ENCODE results near the gene REC8.

Gene REC8

GRCh38 chr14:24204163-24205146 is 32.6 kb downstream of the REC8 start:
- H3K4me3 ChIP-seq (ENCODE audit: control insufficient read depth, low read depth, low read length): no peak overlapping the region
- TF ChIP-seq CTCF (conservative IDR thresholded peaks at IDR 0.05; ENCODE audit: control insufficient read depth, insufficient read depth, low read depth, low read length): no peak
- DNase-seq (ENCODE audit: low read depth): no peak

DNA sequence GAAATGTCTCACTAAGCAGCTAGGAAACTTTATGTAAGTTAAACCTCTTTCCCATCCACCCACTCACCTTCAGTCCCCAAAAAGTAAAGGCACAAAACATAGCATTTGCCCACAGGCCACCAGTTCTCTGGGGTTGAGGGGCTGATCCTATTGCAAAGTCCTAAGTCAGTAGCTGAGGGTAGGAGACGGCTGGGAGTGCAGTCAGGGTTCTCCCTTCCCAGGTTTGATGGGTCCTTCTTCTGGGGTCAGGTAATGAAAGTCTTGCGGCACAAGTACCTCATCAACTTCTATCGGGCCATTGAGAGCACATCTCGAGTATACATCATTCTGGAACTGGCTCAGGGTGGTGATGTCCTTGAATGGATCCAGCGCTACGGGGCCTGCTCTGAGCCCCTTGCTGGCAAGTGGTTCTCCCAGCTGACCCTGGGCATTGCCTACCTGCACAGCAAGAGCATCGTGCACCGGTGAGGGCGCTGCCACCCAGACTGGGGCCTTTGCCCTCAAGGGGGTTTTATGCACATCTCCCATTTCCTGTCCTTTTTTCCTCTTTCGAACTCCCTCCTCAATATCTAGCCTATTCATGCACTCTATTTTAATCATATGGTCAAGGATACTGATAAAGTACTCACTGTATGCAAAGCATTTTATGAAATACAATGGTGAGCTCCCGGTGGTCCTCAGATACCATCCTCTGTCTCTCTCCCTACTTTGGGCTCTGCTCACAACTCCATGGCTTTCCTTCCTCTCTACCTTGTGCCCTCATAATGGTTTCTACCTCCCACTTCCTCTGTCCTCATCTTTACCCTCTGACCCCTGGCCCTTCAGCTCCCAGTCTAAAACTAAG is 34.6 kb downstream of the REC8 start:
- TF ChIP-seq CTCF (conservative IDR thresholded peaks at IDR 0.05; ENCODE audit: control insufficient read depth, insufficient read depth, low read depth, low read length): no peak
- no peak for DNase-seq (ENCODE audit: low read depth)
- no peak overlapping the region for H3K4me3 ChIP-seq (ENCODE audit: control insufficient read depth, low read depth, low read length)

DNA sequence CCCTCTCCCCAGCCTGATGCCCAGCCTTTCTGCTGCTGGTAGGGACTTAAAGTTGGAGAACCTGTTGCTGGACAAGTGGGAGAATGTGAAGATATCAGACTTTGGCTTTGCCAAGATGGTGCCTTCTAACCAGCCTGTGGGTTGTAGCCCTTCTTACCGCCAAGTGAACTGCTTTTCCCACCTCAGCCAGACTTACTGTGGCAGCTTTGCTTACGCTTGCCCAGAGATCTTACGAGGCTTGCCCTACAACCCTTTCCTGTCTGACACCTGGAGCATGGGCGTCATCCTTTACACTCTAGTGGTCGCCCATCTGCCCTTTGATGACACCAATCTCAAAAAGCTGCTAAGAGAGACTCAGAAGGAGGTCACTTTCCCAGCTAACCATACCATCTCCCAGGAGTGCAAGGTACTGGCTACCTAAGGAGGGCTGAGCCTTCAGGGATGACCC is 35.2 kb downstream of the REC8 start:
- no peak for DNase-seq (ENCODE audit: low read depth)

DNA sequence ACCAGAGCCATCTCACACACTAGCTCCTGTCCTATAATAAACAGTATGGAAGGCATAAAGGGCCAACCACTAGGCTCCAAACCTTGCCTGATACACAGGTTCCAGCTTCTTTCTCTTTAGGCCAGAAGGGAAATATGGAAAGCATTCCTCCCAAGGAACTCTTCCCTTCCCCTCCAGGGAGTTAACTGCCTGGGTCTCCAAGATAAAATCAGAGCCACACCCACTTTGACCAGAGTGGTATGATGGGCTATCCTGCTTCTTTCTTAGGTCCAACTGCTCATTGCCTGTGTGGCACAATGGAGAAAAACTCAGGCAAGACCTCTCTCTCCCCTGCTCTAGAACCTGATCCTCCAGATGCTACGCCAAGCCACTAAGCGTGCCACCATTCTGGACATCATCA is 35.7 kb downstream of the REC8 start:
- no peak for DNase-seq (ENCODE audit: low read depth)
- TF ChIP-seq CTCF (conservative IDR thresholded peaks at IDR 0.05; ENCODE audit: control insufficient read depth, insufficient read depth, low read depth, low read length): no peak
- H3K4me3 ChIP-seq (ENCODE audit: control insufficient read depth, low read depth, low read length): no peak overlapping the region

More for the DNA sequence above, 35.2 kb downstream of the REC8 start:
- TF ChIP-seq CTCF (conservative IDR thresholded peaks at IDR 0.05; ENCODE audit: control insufficient read depth, insufficient read depth, low read depth, low read length): no peak
- no peak overlapping the region for H3K4me3 ChIP-seq (ENCODE audit: control insufficient read depth, low read depth, low read length)

GRCh38 chr14:24211311-24211710 is 39.4 kb downstream of the REC8 start:
- TF ChIP-seq CTCF (conservative IDR thresholded peaks at IDR 0.05; ENCODE audit: control insufficient read depth, insufficient read depth, low read depth, low read length): no peak

DNA sequence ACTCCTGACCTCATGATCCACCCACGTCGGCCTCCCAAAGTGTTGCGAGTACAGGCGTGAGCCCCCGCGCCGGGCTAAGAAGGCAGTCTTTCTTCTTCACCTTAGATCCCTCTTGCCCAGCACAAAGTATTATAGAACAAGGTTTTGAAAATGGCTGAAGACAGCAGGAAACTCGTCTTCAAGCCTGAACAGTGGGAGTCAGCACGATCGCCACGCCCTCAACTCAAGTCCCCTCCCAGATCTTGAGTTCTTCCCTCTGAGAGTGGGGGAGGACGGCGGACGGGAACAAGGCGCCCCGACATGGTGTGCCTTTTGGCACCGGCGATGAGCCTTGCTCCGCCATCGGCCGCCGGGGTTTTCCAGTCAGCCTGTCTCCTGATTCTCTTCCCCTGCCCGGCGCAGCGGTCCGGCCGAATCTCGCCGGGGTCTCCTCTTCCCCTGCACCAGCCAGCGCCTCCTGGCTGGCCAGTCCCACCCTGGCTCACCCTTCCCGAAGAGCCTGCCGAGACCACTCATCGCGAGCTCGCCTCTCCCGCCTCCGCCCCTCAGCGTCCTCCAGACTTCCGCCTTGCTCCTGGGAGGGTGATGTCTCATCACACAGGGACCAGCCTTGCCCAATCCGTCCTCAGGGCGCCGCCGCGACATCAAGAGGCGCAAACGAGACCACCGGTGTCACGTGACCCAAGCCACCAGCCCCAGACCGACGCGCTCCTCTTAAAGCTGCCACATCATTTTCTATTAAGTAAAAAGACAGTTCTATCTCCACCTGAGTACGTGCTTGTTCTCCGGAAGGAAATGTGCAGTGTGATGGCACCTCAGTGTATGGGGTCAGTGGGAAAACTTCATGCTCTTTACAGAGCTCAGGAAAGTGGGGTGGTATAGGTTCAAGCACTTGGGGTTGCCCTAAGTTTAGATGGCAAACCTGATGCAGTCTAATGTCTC is 41.3 kb downstream of the REC8 start, which contains the start of gene CHMP4A:
CHMP4A (minus strand) TSS at position 565 of the 942 bp plus-strand sequence; CDS start at position 516, 49 bp downstream.
- TF ChIP-seq CTCF (conservative IDR thresholded peaks at IDR 0.05; ENCODE audit: control insufficient read depth, insufficient read depth, low read depth, low read length): peak; percentile 15
- DNase-seq (ENCODE audit: low read depth): peak; percentile 98
- H3K4me3 ChIP-seq (ENCODE audit: control insufficient read depth, low read depth, low read length): peak within 1 kb of the TSS; percentile 81

More at GRCh38 chr14:24211311-24211710, 39.4 kb downstream of the REC8 start:
- DNase-seq (ENCODE audit: low read depth): no peak
- H3K4me3 ChIP-seq (ENCODE audit: control insufficient read depth, low read depth, low read length): no peak overlapping the region
